ENCODE data around the gene WWOX.
"Not testable (repeated sequence)": the region's sequence is repeated elsewhere in the genome, so short reads cannot be mapped to it uniquely, and the experiment has no call there.

WWOX gene

DNA sequence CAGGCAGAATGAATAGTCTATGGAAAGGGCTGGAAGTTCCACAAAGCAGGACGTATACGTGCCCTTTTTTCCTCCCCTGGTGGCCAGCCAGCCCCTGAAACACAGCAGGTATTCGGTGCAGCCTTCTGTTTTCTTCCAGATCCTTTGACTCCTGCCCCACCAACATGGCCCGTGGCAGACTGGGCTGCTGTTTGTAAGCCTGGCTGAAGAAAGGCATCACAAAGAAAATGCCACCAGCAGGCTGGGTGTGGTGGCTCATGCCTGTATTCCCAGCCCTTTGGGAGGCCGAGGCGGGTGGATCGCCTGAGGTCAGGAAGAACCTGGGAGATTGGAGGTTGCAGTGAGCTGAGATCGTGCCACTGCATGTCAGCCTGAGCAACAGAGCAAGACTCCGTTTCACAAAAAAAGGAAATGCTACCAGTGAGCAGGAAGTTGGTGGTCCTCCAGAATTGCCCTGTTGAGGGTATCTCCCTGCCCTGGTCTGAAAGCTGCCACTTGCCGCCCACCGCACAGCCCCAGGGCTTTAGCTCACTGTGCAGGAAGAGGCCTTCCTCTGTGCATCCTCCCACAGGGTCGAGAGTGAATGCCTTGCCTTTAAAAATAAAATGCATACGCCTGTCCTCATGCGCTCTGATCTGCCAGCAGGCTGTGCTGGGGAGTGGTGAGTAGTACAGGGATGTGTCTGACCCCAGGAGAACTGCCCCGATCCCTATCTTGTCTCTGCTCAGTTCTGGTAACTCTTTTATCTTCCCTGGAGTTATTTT is 913.4 kb downstream of the WWOX start:
- no peak for DNase-seq

DNA sequence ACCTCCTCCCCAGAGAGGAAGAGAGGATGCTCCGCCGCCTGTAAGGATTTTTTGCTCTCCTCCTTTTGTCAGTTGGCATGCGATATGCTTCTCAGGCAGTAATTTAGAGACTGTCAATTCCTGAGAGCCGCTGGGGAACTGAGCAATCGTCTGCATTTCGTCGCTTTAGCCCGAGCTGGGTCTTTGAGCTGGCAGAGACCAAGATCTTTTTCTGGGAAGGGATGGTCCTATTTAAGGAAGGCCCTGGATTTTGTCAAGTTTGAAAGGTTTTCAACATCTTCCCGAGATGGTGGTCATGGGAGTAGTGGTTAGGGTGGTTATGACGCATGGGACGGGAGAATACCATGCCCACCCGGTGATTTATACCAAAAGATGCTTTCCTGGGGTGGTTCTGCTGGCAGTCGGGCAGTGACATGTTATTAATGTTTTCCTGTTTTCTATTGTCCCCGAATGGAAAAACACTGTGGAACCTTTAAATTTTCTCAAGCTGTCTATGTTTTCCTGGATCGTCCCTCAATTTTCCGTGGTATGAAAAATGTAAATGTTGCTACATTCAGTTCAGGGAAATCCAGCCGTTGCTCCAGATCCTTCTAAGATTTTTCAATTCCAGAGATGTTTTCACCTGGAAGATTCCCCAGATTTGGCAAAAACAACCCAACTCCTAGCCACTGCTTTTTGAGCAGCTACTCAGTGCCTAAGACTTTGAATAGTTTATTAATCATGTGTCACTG is 914.6 kb downstream of the WWOX start:
- DNase-seq: no peak

DNA sequence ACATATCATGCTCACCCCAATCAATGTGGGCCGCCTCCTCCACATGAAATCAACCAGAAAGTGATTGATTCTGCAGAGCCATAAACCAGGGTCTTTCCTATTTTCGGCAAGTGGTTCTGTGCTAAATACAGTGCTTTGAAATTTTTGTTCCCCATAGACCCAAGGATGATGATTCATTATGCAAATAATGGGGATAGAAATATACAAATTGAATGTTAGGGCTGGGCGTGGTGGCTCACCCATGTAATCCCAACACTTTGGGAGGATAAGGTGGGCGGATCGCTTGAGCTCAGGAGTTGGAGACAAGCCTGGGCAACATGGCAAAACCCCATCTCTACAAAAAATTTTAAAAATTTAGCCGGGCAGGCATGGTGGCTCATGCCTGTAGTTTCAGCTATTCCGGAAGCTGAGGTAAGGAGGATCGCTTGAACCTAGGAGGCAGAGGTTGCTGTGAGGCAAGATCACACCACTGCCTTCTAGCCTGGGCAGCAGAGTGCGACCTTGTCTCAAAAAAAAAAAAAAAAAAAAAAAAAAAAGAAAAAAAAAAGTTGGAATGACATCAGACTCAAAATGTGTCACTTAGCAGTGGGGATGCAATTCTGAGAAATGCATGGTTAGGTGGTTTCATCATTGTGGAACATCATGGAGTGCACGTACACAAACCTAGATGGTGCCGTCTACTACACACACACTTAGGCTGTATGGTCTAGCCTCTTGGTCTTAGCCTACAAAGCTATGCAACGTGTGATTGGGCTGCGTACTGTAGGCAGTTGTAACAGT is 919.4 kb downstream of the WWOX start:
- no peak for DNase-seq

DNA sequence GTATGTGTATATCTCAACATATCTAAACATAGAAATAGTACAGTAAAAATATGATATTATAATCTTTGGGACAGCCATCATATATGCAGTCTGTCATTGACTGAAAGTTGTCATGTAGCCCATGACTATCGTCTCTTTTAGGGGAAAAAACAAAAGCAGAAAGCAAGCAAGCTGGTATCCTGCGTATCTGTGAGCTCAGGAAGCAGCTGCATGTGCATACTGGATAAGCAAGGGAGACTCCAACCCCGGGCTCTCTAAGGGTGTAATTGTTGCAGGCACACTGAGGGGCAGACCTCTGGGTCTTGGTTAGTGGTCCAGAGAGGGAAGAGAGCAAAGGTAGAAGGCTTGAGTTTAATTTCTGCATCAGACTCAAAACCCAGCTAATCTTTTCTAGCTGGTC is 920.0 kb downstream of the WWOX start:
- no peak for DNase-seq

DNA sequence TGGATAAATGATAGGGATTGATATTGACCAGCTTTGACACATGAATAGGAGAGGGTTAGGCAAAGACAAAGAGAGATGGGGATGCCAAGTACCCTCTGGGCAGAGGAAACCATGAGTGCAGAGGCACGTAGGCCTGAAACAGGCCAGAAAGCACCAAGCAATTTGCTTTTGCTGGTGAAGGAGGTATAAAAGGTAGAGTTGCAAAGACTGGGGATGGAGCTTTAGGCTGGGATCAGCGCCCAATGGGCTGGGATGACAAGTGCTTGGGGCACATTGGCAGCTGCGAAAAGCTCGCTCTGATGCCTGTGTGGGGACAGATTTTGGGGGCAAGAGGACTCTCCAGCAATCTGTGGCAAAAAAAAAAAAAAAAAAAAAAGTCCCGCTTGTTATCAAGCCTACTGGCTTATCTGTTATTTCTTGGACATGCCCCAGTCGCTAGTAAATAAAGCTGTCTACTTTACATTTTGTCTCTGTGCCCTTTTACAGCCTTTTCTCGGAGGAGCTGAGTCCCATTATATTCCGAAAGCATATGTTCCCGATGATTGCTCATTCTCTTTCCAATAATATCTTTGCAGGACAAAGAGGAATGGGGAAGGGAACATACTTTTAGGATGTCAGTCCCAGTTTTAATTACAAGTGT is 922.7 kb downstream of the WWOX start:
- DNase-seq: no peak

DNA sequence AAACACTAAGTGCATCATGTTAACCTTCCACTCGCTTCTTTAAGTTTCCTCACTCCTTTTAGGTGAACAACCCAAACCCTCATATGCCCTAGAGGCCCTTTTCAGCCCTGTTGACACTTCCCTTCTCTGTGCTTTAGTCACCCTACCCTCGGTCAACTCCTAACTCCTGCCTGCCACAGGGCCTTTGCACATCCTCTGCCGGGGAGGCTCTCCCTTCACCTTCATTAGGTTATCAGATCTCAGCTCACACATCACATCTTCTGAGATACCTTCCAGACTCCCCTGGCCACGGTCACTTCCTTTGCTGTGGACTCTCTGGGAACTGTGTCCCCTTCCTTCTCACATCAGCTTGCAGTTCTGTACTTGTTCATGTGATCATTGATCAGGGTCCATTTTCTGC is 926.7 kb downstream of the WWOX start:
- DNase-seq: no peak

DNA sequence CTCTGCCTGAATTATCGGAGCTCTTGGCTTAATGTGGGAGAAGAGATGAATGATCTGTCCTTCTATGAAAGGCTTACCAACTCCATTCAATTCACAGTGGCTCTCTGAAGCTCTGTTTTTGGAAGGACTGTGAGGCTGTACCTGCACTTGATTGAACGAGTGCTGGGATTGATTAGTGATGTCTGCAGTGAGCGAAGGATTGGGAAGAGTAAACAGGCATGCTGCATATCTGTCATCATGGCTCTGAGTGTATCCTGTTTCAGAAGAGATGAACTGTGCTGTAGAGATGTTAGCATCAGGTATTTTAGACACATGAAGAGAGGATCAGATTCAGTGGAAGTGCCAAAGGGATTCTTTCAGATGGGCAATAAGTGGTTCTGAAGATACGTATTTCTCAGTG is 937.1 kb downstream of the WWOX start:
- no peak for DNase-seq

DNA sequence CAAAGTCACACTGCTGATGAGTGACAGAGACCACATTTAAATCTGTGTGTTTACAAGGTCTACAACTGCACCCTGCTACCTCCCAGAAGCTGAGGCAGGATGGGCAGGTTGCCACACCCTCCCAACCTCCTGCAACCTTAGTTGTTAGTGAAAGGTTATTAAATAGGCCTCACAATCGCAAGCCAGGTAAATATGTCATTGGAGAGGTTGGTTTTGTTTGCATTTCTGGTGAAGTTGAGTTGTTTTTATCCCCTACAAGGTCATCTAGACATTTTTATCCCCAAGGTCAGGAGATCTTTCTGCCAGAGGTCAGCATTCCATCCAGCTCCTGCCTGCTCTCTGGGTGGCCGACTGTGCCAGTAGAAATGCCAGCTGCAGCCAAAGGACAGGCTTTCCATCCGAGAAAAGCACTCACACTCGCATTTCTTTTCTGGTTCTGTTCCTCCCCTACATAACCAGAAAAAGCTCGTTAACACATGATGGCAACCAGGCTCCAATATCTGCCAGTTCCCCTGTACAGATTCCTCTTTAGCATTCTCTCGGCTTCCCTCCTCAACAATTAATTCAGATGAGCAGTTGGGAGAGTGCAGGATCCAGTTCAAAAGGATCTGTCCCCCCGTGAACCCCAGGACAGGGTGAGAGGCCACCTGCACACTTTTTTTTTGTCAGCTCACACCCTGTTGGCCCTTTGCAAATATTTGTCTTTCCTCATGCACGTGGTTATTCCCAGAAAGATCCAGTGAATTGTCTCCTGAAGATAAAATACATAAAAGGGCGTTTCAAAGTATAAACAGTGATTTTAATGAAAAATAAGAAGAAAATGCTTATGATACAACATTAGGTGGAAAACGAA is 938.3 kb downstream of the WWOX start:
- DNase-seq: no peak

DNA sequence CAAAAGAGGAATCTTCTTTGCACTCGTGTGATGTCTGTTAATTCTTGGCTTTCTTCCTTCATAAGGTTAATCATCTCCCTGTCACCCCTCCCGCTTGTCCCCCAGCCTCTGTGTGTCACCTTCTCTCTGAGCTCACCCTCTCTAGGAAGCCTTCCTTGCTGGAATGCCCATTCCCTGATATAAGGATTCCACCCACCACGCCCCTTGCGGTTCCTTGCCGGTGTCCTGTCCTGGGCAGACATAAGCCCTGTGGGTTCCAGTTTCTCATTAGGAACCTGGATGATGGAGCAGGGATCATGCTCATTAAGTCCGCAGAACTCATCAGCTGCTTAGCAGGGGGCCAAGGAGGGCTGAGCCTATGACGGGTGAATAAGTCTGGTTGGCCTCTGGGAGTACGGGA is 941.8 kb downstream of the WWOX start:
- DNase-seq: no peak

DNA sequence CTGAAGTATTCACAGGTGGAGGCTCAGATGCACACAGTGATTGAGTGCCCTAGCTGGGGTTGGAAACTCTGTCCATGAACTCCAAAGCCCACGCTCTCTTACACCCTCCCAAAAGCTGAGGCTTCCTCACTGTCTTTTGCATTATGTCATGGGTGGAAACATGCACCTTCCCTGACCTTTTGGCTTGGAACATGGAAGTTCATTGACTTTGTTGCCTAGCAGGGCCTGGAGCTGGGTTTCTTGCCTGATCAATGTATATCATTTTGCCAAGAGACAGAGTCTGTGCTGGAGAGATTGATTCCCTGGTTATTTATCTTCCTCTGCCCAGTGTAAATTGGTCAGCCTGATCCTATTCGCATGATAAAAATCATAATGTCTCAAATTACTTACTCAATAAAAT is 942.7 kb downstream of the WWOX start:
- DNase-seq: no peak

DNA sequence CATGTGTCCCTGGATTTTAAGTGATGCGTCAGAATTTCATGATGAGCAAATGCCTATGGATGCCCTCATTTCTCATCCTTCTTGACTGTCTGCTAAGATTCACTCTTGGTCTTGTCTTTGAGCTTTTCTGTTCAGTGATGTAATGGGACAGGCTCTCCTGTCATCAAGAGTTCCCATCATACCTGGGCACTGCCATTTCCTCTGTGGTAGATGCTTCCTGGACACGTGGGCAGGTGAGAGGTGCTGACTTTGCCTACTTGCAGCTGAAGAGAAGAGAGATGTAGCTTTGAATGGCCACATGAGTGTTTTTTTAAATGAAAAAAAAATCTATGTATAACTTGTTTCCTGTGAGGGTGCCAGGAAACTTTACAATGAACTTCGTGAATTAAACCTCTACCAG is 943.4 kb downstream of the WWOX start:
- DNase-seq: peak in 3 of 6 experiments; percentile 6 to 36 (median 28)

DNA sequence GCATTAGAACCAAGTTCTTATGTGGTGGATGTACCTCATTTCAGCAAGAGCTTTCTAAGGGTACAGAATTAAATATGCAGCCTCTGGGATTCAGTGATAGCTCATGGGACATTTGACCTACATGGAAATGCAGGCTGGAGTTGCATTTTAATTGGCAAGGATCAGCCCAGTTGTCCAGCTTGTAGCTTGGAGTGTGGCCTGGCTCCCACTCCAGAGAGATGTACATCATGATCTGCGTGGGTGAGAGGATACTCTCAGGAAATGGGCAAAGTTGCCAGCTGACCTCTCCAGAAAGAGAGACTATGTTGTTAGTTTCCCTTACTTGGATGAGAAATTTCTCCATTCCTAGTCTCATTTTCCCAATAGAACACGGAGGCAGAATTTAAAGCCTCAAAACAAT is 945.7 kb downstream of the WWOX start:
- no peak for DNase-seq

DNA sequence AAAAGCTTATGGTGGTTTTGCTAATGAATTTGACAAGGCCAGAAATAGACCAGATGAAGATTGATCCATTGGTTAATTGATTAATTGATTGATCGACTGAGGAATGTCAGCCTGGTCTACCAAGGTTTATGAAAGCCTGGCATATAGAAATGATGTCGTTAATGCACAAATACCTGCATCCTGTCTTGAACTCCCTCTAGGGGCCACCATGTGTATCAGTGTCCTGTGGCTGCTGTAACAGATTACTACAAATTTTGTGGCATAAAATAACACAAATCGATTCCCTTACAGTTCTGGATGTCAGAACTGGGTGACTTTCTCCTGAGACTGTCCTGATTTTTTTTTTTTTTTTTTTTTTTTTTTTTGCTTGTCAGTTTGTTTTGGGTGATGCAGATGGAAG is 947.9 kb downstream of the WWOX start:
- peak in 1 of 6 experiments; percentile 7 for DNase-seq

DNA sequence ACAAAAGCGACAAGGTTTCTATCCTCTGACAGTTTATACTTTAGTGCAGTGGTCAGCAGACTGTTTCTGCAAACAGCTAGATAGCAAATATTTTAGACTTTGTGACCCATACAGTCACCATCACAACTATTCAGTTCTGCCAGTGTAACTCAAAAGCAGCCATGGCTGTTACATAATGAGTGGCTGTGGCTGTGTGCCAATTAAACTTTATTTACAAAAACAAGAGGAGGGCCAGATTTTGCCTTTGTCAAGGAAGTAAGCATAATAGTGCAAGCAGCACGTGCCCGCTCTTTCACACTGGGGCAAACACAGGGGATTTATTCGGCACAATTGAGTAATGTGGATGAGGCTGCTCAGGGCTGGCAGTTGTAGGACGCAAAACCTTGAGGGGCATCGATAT is 949.6 kb downstream of the WWOX start:
- no peak for DNase-seq

DNA sequence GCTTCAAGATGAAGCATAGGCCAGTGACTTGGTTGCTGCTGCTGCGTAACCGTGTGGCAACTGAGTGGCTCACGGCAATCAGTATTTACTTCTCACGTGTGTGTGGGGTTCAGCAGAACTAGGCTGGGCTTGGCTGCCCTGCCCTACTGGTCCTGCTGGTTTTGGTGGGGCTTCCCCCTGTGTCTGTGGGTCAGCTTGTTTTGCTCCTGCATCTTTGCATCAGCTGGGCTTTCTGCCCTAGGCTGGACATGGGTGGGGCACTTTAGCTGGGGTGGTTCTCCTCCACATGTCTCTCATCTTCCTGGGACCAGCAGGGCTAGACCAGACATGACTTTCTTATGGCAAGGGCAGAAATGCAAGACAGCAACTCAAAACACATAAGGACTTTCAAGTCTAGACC is 950.6 kb downstream of the WWOX start:
- no peak for DNase-seq

DNA sequence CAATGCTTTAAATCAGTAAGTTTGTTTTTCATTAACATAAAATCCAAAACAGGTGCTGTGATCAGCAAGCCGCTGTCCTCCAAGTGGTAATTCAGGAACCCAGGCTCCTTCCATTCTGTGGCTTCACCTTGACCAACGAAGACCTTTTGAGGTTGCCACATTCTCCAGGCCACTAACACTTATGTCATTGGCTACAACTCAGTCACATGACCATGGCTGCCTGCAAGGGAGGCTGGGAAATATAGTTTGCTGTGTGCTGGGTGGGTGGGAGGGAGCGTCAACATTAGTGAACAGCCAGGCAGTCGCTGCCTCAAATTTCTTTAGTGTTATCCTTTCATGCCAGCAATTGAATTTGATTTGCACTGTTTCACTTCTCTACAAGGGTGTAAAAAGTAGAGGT is 951.9 kb downstream of the WWOX start:
- DNase-seq: no peak

DNA sequence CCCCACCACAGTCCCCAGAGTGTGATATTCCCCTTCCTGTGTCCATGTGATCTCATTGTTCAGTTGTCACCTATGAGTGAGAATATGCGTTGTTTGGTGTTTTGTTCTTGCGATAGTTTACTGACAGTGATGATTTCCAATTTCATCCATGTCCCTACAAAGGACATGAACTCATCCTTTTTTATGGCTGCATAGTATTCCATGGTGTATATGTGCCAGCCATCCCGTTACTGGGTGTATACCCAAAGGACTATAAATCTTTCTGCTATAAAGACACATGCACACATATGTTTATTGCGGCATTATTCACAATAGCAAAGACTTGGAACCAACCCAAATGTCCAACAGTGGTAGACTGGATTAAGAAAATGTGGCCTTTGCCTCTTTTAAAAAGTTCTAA is 952.7 kb downstream of the WWOX start:
- DNase-seq: not testable (repeated sequence)

DNA sequence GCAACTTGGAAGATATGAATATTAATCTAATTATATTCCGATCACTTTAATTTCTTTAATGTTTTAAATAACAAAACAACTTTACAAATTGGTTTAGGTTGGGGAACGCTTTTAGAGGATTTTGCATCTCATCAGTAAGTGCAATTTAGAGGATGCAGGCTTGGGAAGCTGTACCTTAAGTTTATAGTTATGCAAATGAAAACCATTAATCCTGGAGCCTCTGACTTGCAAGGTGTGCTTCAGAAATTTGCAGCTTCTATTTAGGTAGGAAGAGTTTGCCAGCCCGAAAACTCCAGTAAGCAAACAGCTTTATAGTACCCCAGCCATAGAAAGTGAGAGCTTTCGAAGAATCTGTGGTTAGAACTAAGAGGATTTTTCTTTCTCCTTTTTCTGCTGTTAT is 954.1 kb downstream of the WWOX start:
- no peak for DNase-seq

DNA sequence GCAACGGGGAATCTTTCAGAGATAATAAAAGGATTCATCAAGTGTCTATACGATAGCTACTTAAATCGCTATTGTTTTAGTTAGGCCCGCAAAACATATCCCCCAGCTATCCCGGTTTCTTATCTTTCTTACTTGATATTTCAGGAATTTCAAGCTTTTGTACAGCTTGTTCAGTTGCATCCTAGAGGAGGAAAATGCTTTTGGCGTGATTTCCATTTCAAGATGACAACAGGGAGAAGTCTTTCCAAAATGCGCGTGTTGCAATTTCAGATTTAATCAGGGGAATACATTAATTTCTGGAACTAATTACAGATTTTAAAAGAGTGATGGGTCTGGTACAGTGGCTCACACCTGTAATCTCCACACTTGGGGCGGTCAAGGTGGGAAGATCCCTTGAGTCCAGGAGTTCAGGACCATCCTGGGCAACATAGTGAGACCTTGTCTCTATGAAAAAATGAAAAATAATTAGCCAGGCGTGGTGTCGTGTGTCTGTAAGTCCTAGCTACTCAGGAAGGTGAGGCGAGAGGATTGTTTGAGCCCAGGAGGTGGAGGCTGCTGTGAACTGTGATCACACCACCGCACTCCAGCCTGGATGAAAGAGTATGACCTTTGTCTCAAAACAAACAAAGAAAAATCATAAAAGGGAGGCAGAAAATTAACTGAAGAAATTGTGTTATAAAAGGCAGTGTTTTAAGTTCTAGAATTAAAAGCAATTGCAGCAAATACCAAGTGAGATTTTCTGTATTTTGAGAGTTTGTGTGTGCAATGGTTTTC is 954.9 kb downstream of the WWOX start:
- no peak for DNase-seq

DNA sequence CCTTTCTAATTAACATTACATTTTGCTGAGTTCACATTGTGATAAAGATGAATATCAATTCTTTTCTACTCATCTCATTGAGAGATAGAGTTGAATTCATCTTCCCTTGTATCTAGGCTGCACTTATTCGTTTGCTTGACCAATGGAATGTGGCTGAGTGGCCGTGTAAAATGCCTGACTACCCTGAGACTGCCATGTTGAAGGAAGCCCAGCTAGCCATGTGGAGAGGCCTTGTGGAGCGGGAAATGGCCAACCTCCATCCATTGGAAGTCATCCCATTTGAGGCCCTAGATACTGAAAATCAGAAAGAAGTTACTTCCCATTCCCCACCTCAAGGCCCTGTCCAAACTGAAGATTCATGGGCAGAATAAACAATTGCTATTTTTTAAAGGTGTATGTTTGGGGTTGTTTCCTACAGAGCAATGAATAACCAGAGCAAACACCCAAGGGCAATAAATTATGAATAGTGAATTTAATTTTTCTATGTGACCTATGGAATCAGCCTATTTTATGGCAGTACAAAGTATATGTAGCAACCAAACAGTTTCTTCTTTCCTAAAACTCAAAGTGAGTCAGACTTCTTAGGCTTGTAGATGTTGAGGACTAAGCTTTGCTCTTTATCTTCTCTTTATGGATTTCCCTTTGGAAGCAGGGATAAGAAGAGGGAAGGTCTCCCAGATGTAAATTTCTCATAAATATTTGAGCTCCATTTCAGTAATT is 956.0 kb downstream of the WWOX start:
- no peak for DNase-seq

DNA sequence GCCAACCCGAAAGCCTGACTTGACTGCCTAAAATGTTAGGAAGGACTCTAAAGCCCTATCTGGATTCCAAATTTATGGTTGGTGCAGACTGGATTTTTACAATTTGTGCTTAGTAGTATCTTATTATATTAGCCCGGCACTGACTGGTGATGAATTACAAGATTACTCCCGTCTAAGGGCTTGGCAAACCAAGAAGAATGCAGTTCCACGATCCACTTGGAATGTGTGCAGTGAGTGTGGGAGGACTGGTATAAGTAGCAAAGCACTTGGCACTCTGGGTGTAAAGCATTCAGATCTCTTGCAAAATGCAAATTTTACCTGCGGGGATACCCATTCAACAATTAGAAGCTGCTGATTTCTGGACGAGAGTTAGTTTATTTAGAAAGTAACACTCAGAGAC is 961.7 kb downstream of the WWOX start:
- DNase-seq: no peak

Data from stimulated activated naive CD4-positive, alpha-beta T cell (primary cell).